ENCODE results near the gene KIAA0232.

KIAA0232 gene

GRCh38 chr4:6894528-6895498, 112.3 kb downstream of the KIAA0232 start:
- ChIA-PET POLR2A (no interaction called here), CTCF (interaction anchor here (1.0 to 2.3 kb wide), 3 partner anchors 22 to 92 kb away, joined by 3 to 8 read pairs (median 3); no protein-coding TSS in a partner anchor)
- DNase-seq (ENCODE audit: extremely low spot score) = no peak
- TF ChIP-seq CTCF (IDR thresholded peaks at IDR 0.05; ENCODE audit: control extremely low read depth, extremely low read depth, low read depth, missing control alignments) = no peak

GRCh38 chr4:6896035-6896434, 113.5 kb downstream of the KIAA0232 start:
- TF ChIP-seq CTCF (IDR thresholded peaks at IDR 0.05; ENCODE audit: control extremely low read depth, extremely low read depth, low read depth, missing control alignments) = no peak
- CTCF ChIA-PET = no interaction called here
- POLR2A ChIA-PET = no interaction called here
- no peak for DNase-seq (ENCODE audit: extremely low spot score)

- DNase-seq (ENCODE audit: extremely low spot score) = peak; percentile 11
- POLR2A ChIA-PET = interaction anchor here (0.6 kb wide), 1 partner anchor 152 kb away, joined by 5 read pairs; no protein-coding TSS in a partner anchor
- CTCF ChIA-PET = interaction anchor here (0.8 to 2.3 kb wide), 2 partner anchors 10 to 13 kb away, joined by 3 to 12 read pairs; no protein-coding TSS in a partner anchor
- no peak for TF ChIP-seq CTCF (IDR thresholded peaks at IDR 0.05; ENCODE audit: control extremely low read depth, extremely low read depth, low read depth, missing control alignments)
These were observed 116.2 kb downstream of the KIAA0232 start for GRCh38 chr4:6898763-6899162.

GRCh38 chr4:6900181-6900812, 117.8 kb downstream of the KIAA0232 start:
- ChIA-PET CTCF (interaction anchor here (0.9 to 2.3 kb wide), 7 partner anchors 9 to 183 kb away, joined by 3 to 12 read pairs (median 4); no protein-coding TSS in a partner anchor), POLR2A (interaction anchor here (0.8 kb wide), 1 partner anchor 14 kb away, joined by 3 read pairs; no protein-coding TSS in a partner anchor)
- no peak for DNase-seq (ENCODE audit: extremely low spot score)
- no peak for TF ChIP-seq CTCF (IDR thresholded peaks at IDR 0.05; ENCODE audit: control extremely low read depth, extremely low read depth, low read depth, missing control alignments)

GRCh38 chr4:6900956-6901355, 118.4 kb downstream of the KIAA0232 start:
- CTCF ChIA-PET = interaction anchor here (0.9 to 2.3 kb wide), 7 partner anchors 8 to 184 kb away, joined by 3 to 12 read pairs (median 4); no protein-coding TSS in a partner anchor
- no peak for TF ChIP-seq CTCF (IDR thresholded peaks at IDR 0.05; ENCODE audit: control extremely low read depth, extremely low read depth, low read depth, missing control alignments)
- POLR2A ChIA-PET = no interaction called here
- DNase-seq (ENCODE audit: extremely low spot score) = no peak

GRCh38 chr4:6901669-6902317, 119.3 kb downstream of the KIAA0232 start:
- no peak for DNase-seq (ENCODE audit: extremely low spot score)
- ChIA-PET POLR2A (no interaction called here), CTCF (interaction anchor here (1.4 kb wide), 1 partner anchor 15 kb away, joined by 3 read pairs; no protein-coding TSS in a partner anchor)
- no peak for TF ChIP-seq CTCF (IDR thresholded peaks at IDR 0.05; ENCODE audit: control extremely low read depth, extremely low read depth, low read depth, missing control alignments)

All from GM10248 (cell line).